ENCODE results near the gene AGAP1. TPM values are rescaled to one million over a fixed set of nuclear protein-coding genes. Genes with fewer than 3 reads are reported as not detected.
A peak's percentile ranks its signal among the peaks of the same experiment; 100 is the strongest.

The AGAP1 gene
- total RNA-seq, 1 donor from 2014 or later, result 46.3 TPM

GRCh38 chr2:235893129-235893698 lies 399.4 kb downstream of the AGAP1 start:
- peak overlapping the region; percentile 23 for H3K27ac Mint-ChIP-seq

GRCh38 chr2:235894839-235895238 lies 401.0 kb downstream of the AGAP1 start:
- peaks cover 44% of the 10 kb centered on the region for H3K36me3 Mint-ChIP-seq
- no peaks in the 10 kb centered on the region for H3K27me3 Mint-ChIP-seq
- peaks cover 5% of the 10 kb centered on the region for H3K9me3 Mint-ChIP-seq
- DNase-seq (ENCODE audit: extremely low spot score, unreplicated experiment), result no peak
- TF ChIP-seq, protein P1, sequence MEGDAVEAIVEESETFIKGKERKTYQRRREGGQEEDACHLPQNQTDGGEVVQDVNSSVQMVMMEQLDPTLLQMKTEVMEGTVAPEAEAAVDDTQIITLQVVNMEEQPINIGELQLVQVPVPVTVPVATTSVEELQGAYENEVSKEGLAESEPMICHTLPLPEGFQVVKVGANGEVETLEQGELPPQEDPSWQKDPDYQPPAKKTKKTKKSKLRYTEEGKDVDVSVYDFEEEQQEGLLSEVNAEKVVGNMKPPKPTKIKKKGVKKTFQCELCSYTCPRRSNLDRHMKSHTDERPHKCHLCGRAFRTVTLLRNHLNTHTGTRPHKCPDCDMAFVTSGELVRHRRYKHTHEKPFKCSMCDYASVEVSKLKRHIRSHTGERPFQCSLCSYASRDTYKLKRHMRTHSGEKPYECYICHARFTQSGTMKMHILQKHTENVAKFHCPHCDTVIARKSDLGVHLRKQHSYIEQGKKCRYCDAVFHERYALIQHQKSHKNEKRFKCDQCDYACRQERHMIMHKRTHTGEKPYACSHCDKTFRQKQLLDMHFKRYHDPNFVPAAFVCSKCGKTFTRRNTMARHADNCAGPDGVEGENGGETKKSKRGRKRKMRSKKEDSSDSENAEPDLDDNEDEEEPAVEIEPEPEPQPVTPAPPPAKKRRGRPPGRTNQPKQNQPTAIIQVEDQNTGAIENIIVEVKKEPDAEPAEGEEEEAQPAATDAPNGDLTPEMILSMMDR (conservative IDR thresholded peaks at IDR 0.05), result no peak
- no peak overlapping the region for H3K27ac Mint-ChIP-seq
- no peaks in the 10 kb centered on the region for H3K4me1 Mint-ChIP-seq (ENCODE audit: unreplicated experiment)
- no peak overlapping the region for H3K4me3 Mint-ChIP-seq

More at GRCh38 chr2:235893129-235893698, 399.4 kb downstream of the AGAP1 start:
- H3K4me1 Mint-ChIP-seq (ENCODE audit: unreplicated experiment), result no peaks in the 10 kb centered on the region
- H3K36me3 Mint-ChIP-seq, result peaks cover 52% of the 10 kb centered on the region
- TF ChIP-seq, protein P1 (conservative IDR thresholded peaks at IDR 0.05), result no peak
- H3K9me3 Mint-ChIP-seq, result peaks cover 5% of the 10 kb centered on the region
- H3K4me3 Mint-ChIP-seq, result no peak overlapping the region
- DNase-seq (ENCODE audit: extremely low spot score, unreplicated experiment), result no peak
- H3K27me3 Mint-ChIP-seq, result no peaks in the 10 kb centered on the region

GRCh38 chr2:235896061-235896460 lies 402.2 kb downstream of the AGAP1 start:
- H3K4me1 Mint-ChIP-seq (ENCODE audit: unreplicated experiment), result no peaks in the 10 kb centered on the region
- no peak for DNase-seq (ENCODE audit: extremely low spot score, unreplicated experiment)
- H3K27ac Mint-ChIP-seq, result no peak overlapping the region
- H3K4me3 Mint-ChIP-seq, result no peak overlapping the region
- H3K27me3 Mint-ChIP-seq, result no peaks in the 10 kb centered on the region
- TF ChIP-seq, protein P1 (conservative IDR thresholded peaks at IDR 0.05), result no peak
- H3K36me3 Mint-ChIP-seq, result peaks cover 44% of the 10 kb centered on the region
- peaks cover 5% of the 10 kb centered on the region for H3K9me3 Mint-ChIP-seq

GRCh38 chr2:235897992-235898391 lies 404.1 kb downstream of the AGAP1 start:
- Mint-ChIP-seq H3K27me3 (no peaks in the 10 kb centered on the region), H3K4me1 (ENCODE audit: unreplicated experiment) (no peaks in the 10 kb centered on the region), H3K27ac (no peak overlapping the region), H3K36me3 (peaks cover 40% of the 10 kb centered on the region), H3K4me3 (no peak overlapping the region), H3K9me3 (peaks cover 5% of the 10 kb centered on the region)
- TF ChIP-seq, protein P1 (conservative IDR thresholded peaks at IDR 0.05), result no peak
- no peak for DNase-seq (ENCODE audit: extremely low spot score, unreplicated experiment)

DNA sequence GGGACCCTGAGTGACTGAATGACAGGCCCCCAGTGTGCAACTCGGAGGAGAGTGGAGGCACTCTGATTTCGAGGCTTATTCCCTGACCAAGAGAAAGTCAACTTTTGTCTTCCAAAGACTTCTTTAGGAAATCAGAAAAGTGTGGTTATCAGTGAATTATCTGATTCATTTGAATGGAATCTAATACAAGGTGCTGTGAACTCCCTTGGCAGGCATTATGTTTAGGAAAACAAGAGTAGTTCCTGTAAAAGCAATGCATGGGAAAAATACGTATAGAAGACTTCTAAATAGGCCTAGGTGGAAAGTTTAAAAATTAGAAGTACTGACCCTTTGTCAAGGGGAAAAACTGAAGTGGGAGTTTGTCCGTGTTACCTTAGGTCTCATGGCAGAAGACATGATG lies 404.9 kb downstream of the AGAP1 start:
- TF ChIP-seq, protein P1 (conservative IDR thresholded peaks at IDR 0.05), result no peak
- H3K27ac Mint-ChIP-seq, result no peak overlapping the region
- H3K9me3 Mint-ChIP-seq, result peaks cover 5% of the 10 kb centered on the region
- DNase-seq (ENCODE audit: extremely low spot score, unreplicated experiment), result no peak
- H3K4me1 Mint-ChIP-seq (ENCODE audit: unreplicated experiment), result no peaks in the 10 kb centered on the region
- H3K36me3 Mint-ChIP-seq, result peaks cover 36% of the 10 kb centered on the region
- no peak overlapping the region for H3K4me3 Mint-ChIP-seq
- no peaks in the 10 kb centered on the region for H3K27me3 Mint-ChIP-seq

All from type B pancreatic cell (in vitro differentiated cells).